Measurements from ENCODE around the gene MRPS2. TPM values are rescaled to one million over a fixed set of nuclear protein-coding genes. Genes with fewer than 3 reads are reported as not detected.

MRPS2 gene
- polyA plus RNA-seq, 1 donor (not counting 4 experiments of a cell fraction or from before 2014, with no cell fraction given) = 44.7 TPM

- Histone ChIP-seq H3K4me2 (ENCODE audit: control insufficient read depth, extremely low read depth, insufficient read depth, low read depth, low read length) (no peak overlapping the region), H3K4me3 (ENCODE audit: control insufficient read depth in 2 of 3, extremely low read depth in 1 of 3, insufficient read depth in 2 of 3, low read depth in 1 of 3, low read length in 3 of 3) (no peak overlapping the region), H2AFZ (ENCODE audit: control insufficient read depth, low read length) (no peak overlapping the region), H3K36me3 (ENCODE audit: control insufficient read depth in 2 of 2, extremely low read depth in 1 of 2, insufficient read depth in 2 of 2, low read length in 2 of 2) (no peaks in the 10 kb centered on the region), H3K27me3 (ENCODE audit: control insufficient read depth, extremely low read depth, insufficient read depth, low read length) (no peaks in the 10 kb centered on the region), H3K4me1 (ENCODE audit: control insufficient read depth, extremely low read depth, insufficient read depth, low read length) (no peaks in the 10 kb centered on the region), H3K9me3 (ENCODE audit: control insufficient read depth, low read depth, low read length) (no peaks in the 10 kb centered on the region), H4K20me1 (ENCODE audit: control insufficient read depth, extremely low read depth, insufficient read depth, low read length) (no peaks in the 10 kb centered on the region), H3K27ac (ENCODE audit: control insufficient read depth, insufficient read depth, low read length) (no peak overlapping the region), H3K9ac (ENCODE audit: control insufficient read depth, extremely low read depth, insufficient read depth, low read length) (no peak overlapping the region), H3K79me2 (ENCODE audit: control insufficient read depth, insufficient read depth, low read length) (no peaks in the 10 kb centered on the region), H3K9me1 (ENCODE audit: control insufficient read depth, extremely low read depth, insufficient read depth, low read length) (no peaks in the 10 kb centered on the region)
- FAIRE-seq (no peak), DNase-seq (ENCODE audit: low read depth, low spot score) (no peak)
- dilution Hi-C loops (cut with MboI; ENCODE audit: extremely low pct_ligation_motif_present, low sequenced_read_pairs) = no loop called here
- no peak for TF ChIP-seq CTCF (optimal IDR thresholded peaks at IDR 0.05 in 1 of 3, IDR thresholded peaks at IDR 0.05 in 1 of 3, conservative IDR thresholded peaks at IDR 0.05 in 1 of 3; ENCODE audit: extremely low read depth in 1 of 3, insufficient read depth in 2 of 3, low read length in 3 of 3)
- TF ChIP-seq EZH2 (IDR thresholded peaks at IDR 0.05; ENCODE audit: low read length) = no peak
Observed at GRCh38 chr9:135550344-135550918, 49.9 kb downstream of the MRPS2 start.

GRCh38 chr9:135551031-135551430, 50.5 kb downstream of the MRPS2 start:
- FAIRE-seq = no peak
- dilution Hi-C loops (cut with MboI; ENCODE audit: extremely low pct_ligation_motif_present, low sequenced_read_pairs) = no loop called here
- TF ChIP-seq EZH2 (IDR thresholded peaks at IDR 0.05; ENCODE audit: low read length) (no peak), CTCF (optimal IDR thresholded peaks at IDR 0.05 in 1 of 3, IDR thresholded peaks at IDR 0.05 in 1 of 3, conservative IDR thresholded peaks at IDR 0.05 in 1 of 3; ENCODE audit: extremely low read depth in 1 of 3, insufficient read depth in 2 of 3, low read length in 3 of 3) (no peak)

More at GRCh38 chr9:135551031-135551430, 50.5 kb downstream of the MRPS2 start:
- Histone ChIP-seq H4K20me1 (ENCODE audit: control insufficient read depth, extremely low read depth, insufficient read depth, low read length) (no peaks in the 10 kb centered on the region), H3K36me3 (ENCODE audit: control insufficient read depth in 2 of 2, extremely low read depth in 1 of 2, insufficient read depth in 2 of 2, low read length in 2 of 2) (no peaks in the 10 kb centered on the region), H3K4me1 (ENCODE audit: control insufficient read depth, extremely low read depth, insufficient read depth, low read length) (no peaks in the 10 kb centered on the region), H3K79me2 (ENCODE audit: control insufficient read depth, insufficient read depth, low read length) (no peaks in the 10 kb centered on the region), H3K9me1 (ENCODE audit: control insufficient read depth, extremely low read depth, insufficient read depth, low read length) (no peaks in the 10 kb centered on the region), H3K4me2 (ENCODE audit: control insufficient read depth, extremely low read depth, insufficient read depth, low read depth, low read length) (no peak overlapping the region), H3K9ac (ENCODE audit: control insufficient read depth, extremely low read depth, insufficient read depth, low read length) (no peak overlapping the region), H3K27ac (ENCODE audit: control insufficient read depth, insufficient read depth, low read length) (no peak overlapping the region), H3K4me3 (ENCODE audit: control insufficient read depth in 2 of 3, extremely low read depth in 1 of 3, insufficient read depth in 2 of 3, low read depth in 1 of 3, low read length in 3 of 3) (no peak overlapping the region), H3K9me3 (ENCODE audit: control insufficient read depth, low read depth, low read length) (no peaks in the 10 kb centered on the region), H2AFZ (ENCODE audit: control insufficient read depth, low read length) (no peak overlapping the region), H3K27me3 (ENCODE audit: control insufficient read depth, extremely low read depth, insufficient read depth, low read length) (no peaks in the 10 kb centered on the region)
- DNase-seq (ENCODE audit: low read depth, low spot score) = no peak

Measured in keratinocyte (primary cell).